GM21367 (cell line): Measurements from ENCODE around the gene RILPL1.
"Not testable (repeated sequence)": the region's sequence is repeated elsewhere in the genome, so short reads cannot be mapped to it uniquely, and the experiment has no call there.

ENCODE experiments used
- ATAC-seq: cut with Tn5 transposase; IDR thresholded peaks from one replicate; pipeline ENCODE4 v1.9.1; 2021; ENCODE audit not compliant: unreplicated experiment

Gene RILPL1

DNA sequence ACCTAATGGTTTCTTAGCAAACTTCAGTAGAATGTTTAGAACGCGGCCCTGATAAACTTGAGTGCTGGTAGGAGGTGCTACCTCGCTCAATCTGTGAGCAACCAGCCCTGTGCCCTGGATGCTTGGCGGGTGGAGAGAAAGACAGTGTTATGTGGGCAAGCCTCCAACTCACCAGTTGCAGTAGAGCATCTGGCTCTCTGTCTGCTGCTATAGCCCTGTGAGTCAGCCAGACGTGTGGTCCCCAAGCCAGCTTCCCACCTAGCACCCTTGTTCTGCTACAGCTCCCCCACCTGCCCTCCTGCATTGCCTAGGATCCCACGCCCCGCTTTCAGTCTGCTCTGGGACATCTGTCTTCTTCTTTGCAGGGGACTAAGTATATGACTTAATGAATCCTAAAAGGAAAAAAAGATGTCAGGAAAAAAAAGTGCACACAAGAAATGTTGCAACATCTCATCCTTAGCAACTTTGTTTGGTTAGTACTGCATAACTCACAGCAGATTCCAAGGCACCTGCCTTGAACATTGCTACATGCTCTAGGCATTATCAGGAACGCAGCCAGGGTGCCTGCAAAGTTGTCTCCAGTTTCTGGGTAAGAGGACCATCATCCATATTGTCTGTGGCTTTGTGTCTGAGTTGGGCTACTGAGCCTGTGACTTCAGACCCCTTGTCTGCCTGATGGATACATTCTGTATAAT is 62.0 kb downstream of the RILPL1 start:
- no peak for ATAC-seq

- no peak for ATAC-seq
Measured at GRCh38 chr12:123469978-123470377, 63.5 kb downstream of the RILPL1 start.

GRCh38 chr12:123468786-123469185 is 64.7 kb downstream of the RILPL1 start:
- ATAC-seq, result no peak

GRCh38 chr12:123465084-123465483 is 68.4 kb downstream of the RILPL1 start:
- no peak for ATAC-seq

- ATAC-seq, result not testable (repeated sequence)
Measured at GRCh38 chr12:123463174-123463573, 70.3 kb downstream of the RILPL1 start.

DNA sequence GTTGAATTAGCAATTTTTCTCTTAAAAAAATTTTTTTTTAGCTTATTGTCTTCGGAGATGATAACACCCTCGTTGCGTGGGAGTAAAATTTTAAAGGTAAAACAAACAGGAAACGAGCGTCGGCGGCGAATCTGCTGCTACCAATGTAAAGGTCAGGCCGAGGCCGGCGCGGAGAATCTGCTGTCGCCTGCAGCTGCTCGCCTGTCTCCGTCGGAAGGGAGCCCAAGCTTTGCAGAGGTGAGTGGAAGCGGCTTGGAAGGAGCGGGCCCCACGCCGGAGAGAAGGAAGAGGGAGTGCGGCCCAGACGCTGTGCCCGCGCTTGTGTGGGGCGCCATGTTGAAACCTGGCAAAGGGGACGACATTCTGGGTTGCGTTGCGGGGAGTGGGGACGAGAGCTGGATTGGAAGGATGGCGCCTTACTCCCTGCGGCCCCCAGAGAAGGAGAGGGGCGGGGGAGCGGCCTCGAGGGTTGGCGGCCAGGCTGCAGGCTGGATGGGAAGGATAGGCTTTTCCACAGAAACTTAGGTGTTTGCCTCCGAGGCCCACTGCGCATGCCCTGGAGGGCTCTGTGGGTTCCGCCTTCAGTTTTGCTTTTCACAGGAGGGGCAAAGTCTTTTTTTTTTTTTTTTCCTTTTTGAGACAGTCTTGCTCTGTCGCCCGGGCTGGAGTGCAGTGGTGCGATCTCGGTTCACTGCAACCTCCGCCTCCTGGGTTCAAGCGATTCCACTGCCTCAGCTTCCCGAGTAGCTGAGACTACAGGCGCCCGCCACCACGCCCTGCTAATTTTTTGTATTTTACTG is 75.3 kb downstream of the RILPL1 start, which contains the start of gene SNRNP35:
Gene SNRNP35 (plus strand): TSS at position 160 of the 800 bp plus-strand sequence. CDS start 7,402 bp downstream, outside the sequence.
- no peak for ATAC-seq

GRCh38 chr12:123453165-123453564 is 80.4 kb downstream of the RILPL1 start:
- ATAC-seq, result no peak

GRCh38 chr12:123452276-123452550 is 81.3 kb downstream of the RILPL1 start:
- not testable (repeated sequence) for ATAC-seq

DNA sequence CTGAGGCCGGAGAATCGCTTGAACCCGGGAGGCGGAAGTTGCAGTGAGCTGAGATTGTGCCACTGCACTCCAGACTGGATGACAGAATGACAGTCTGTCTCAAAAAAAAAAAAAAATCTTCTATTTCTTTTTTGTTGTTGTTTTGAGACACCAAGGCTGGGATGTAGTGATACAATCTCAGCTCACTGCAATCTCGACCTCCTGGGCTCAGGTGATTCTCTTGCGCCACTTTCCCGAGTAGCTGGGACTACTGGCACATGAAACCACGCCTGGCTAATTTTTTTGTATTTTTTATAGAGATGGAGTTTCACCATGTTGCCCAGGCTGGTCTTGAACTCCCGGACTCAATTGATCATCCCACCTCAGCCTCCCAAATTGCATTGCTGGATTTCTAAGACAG is 82.9 kb downstream of the RILPL1 start:
- ATAC-seq, result no peak

GRCh38 chr12:123449856-123450255 is 83.7 kb downstream of the RILPL1 start:
- ATAC-seq, result no peak

- no peak for ATAC-seq
Measured at GRCh38 chr12:123449249-123449733, 84.2 kb downstream of the RILPL1 start.

- no peak for ATAC-seq
Measured at GRCh38 chr12:123446333-123446713, 87.2 kb downstream of the RILPL1 start.

DNA sequence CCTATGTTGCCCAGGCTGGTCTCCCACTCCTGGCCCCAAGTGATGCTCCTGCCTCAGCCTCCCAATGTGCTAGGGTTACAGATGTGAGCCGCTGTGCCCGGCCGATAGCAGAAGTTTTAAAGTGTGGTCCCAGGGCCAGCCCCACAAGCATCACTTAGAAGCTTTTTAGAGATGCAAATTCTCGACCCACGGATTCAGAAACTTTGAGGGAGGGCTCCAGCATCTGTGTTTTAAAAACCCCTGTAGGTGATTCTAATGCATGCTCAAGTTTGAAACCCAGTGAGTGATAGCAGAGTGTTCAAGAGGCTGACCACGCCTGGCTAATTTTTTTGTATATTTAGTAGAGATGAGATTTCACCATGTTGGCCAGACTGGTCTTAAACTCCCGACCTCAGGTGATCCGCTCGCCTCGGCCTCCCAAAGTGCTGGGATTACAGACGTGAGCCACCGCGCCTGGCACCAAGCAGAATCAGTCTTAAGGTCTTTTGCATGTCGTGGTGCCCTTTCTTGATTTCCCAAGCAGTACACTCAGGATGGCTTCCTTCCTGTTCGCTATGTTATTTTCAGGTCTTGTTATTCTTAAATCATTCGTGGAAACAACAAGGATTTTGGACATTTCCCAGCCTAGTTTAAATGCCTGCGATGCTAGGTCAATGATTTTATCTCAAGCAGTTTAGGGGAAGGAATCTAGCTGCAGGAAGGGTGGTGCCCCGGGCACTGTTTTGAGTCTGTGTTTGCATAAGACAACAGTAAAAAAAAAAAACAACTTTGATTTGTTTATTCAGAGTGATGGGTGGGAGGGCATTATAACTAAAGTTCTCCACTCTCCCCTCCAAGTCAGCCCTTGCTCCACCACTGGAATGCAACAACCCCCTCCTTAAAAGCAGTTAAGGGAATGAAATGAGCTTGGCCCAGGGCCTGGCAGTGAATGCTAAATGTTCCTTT is 87.9 kb downstream of the RILPL1 start:
- ATAC-seq, result no peak

DNA sequence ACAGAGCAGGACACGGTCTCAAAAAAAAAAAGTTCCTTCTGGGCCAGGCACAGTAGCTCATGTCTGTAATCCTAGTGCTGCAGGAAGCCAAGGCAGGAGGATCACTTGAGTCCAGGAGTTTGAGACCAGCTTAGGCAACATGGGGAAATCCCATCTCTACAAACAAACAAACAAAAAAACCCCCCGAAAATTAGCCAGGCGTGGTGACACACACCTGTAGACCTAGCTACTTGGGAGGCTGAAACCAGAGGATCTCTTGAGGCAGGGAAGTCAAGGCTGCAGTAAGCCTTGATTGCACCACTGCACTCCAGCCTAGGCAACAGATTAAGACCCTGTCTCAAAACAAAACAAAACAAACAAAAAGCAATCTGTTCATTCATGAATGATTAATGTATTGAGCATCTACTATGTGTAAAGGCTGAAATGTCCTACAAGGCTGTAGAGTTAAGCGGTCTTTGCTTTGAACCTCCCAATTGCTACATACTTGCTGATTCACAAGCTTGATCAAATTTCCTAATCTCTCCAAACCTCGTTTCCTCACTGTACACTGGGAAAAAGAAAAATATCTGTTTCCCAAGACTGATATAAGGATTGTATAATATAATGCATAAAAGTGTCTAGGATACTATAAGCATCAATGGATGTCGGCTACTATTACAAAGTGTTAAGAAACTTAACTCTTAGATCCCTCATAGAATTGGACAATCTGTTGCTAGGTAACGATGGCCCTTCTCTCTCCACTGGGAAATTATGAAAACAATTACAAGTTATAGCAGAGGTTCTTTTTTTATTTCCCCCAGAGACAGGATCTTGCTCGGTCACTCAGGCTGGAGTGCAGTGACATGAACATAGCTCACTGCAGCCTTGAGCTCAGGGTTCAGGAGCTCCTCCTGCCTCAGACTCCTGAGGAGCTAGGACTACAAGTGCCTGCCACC is 89.2 kb downstream of the RILPL1 start:
- no peak for ATAC-seq

- no peak for ATAC-seq
Measured at GRCh38 chr12:123442774-123443173, 90.7 kb downstream of the RILPL1 start.

DNA sequence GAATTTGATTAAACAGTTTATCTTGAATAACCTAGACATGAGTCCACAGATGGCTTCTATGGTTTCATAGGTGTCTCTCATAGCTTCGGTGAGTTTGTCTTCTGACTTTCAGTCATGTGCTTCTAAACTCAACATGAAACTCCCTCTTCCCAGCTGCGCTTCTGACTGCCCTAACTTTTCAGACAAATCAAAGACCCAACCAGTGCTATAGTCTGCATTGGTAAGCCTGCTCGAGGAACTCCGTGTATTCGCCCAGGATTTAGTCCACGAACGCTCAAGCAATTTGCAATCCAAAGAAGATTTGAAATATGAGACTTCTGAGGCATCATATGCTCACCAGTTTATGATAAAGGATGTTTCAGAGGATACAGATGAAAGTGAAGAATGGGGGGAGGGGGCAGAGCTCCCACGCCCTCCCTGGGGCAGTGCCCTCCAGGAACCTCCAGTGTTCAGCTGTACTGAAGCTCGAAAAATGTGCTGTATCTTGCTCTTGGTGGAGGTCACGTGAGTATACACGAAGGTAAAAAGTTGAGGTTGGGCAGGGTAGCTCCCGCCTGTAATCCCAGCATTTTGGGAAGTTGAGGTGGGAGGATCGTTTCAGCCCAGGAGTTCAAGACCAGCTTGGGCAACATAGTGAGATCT is 91.9 kb downstream of the RILPL1 start:
- ATAC-seq, result peak; percentile 46

- peak; percentile 66 for ATAC-seq
Measured at GRCh38 chr12:123436017-123436964, 97.2 kb downstream of the RILPL1 start, which contains the start of gene RILPL2. TSS of gene RILPL2 (minus strand) at chr12:123436684. CDS start at chr12:123436420, 264 bp downstream.

- no peak for ATAC-seq
Measured at GRCh38 chr12:123435636-123436016, 97.9 kb downstream of the RILPL1 start.
